HG02642 (cell line): Measurements from ENCODE around the gene OR10AG1.

ENCODE experiments used
- ATAC-seq: cut with Tn5 transposase; IDR thresholded peaks from one replicate; pipeline ENCODE4 v1.9.1; 2021; ENCODE audit warnings: mild to moderate bottlenecking; ENCODE audit not compliant: unreplicated experiment, poor library complexity

OR10AG1 gene, protein sequence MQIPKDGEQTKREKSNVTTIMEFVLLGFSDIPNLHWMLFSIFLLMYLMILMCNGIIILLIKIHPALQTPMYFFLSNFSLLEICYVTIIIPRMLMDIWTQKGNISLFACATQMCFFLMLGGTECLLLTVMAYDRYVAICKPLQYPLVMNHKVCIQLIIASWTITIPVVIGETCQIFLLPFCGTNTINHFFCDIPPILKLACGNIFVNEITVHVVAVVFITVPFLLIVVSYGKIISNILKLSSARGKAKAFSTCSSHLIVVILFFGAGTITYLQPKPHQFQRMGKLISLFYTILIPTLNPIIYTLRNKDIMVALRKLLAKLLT

DNA sequence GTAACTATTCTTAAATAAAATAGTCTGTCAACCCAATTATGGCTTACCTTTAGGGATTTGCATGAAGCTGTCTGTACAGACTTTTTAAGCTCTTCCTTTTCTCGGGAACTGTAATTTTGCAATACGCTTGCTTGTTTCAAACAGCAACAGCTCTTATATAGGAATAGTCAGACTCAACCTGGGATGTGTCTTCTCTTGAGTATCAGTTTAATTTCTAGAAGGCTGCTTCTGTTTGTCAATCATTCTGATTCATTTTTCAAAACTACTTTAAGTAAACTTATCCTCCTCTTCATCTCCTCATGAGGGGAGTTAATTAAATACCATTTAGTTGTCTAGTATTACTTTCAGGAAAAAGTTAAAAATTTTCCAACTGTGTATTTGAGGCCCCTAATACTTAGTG, at the start of gene OR10AG1:
Gene OR10AG1 (minus strand): TSS at position 101 of the 400 bp plus-strand sequence. CDS start 38 bp downstream, at position 63.
- ATAC-seq: no peak

DNA sequence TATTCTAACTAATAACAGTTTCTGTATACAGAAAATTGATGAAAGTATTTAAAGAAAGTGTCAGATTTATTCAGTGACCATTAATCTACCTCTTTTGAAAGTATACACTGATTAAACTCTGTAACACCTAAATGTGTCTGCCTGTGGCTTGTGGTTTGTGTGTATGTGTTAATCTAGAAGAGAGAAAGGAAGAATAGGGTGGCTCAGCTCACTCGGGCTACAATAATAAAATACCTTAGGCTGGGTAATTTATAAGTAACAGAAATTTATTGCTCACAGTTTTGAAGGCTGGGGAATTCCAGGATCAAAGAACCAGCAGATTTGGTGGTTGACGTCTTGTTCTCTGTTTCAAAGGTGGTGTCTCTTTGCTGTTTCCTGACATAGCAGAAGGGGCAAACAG, 44.1 kb upstream of the OR10AG1 start:
- ATAC-seq: no peak

DNA sequence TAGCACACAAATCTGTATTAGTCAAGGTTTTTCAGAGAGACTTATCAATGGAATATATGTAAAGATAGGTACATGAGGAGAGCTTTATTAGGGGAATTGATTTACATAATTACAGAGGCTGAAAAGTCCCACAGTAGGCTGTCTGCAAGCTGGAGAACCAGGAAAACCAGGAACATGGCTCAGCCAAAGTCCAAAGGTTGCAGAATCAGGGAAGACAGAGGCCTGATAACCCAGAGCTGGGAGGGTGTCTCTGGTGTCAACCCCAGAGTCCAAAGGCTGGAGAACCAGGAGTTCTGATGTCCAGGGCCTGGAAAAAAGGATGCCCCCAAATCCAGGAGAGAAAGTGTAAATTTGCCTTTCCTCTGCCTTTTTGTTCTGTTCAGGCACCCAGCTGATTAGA, 41.0 kb upstream of the OR10AG1 start:
- no peak for ATAC-seq

DNA sequence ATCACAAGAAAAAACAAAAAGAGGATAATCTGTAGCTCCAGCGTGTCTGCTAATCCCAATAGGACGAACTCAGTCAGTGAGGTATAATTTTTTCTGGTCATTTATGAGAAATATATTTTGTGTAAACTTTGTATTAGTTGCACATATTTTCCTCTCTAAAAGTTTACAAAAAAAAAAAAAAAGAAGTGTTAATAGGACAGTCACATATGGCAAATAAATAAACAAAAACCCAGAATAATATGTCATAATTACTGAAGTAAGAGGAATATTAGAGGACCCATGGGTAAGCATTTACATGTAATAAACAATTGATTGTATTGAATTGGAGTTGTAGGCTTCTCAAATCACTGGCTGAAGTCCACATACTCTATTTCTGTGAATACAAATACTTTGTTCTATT, 24.8 kb upstream of the OR10AG1 start, which contains the start of gene OR5F1:
Gene OR5F1 (minus strand): TSS at position 101 of the 400 bp plus-strand sequence. CDS start 0 bp downstream, at position 101.
- no peak for ATAC-seq

DNA sequence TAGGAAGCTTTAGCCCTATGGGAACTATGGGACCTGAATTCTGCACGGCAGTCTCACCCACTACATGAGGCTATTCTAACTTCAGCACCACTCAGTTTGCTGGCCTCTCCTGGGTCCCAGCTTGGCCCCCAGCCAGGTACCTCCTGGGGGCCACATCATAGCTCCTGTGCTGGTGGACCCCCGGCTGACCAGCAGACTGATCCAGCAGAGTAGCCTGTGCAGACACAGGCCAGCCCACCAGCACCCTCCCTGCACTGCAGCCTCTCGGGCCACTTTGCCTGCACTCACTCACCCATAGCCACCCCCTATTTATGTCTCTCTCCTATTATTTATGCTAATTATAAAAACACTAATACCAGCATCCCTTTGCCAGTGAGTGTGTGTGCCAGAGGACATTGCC, 1.2 kb upstream of the OR10AG1 start:
- no peak for ATAC-seq

DNA sequence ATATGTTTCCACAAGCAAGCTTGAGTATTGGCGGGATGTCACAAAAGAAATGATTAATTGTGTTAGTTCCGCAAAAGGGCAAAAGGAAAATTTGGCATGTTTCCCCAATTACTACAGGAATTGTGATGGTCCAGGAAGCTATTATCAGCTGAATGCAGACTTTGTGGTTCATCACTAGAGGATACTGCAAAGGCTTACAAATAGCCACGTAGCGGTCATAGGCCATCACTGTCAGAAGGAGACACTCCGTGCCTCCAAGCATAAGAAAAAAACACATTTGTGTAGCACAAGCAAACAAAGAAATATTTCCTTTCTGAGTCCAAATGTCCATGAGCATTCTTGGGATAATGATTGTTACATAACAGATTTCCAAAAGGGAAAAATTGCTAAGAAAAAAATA, 1.8 kb downstream of the OR10AG1 start:
- no peak for ATAC-seq

DNA sequence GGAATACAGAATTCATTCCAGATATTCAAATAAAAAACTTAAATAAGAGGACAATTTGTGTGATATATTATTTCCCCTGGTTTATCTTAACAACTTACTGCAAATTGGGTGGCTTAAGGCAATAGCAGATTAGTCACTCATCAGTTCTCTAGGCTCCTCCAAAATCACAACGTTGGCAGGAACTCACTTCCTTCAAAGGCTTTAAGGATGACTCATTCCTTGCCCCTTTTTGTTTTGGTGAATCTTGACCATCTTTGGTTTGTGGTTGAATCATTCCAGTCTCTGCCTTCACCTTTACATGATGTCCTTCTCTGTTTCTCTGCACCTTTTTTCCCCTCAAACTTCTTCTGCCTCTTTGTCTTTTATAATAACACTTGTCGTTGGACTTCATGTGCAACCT, 3.4 kb downstream of the OR10AG1 start:
- ATAC-seq: no peak

DNA sequence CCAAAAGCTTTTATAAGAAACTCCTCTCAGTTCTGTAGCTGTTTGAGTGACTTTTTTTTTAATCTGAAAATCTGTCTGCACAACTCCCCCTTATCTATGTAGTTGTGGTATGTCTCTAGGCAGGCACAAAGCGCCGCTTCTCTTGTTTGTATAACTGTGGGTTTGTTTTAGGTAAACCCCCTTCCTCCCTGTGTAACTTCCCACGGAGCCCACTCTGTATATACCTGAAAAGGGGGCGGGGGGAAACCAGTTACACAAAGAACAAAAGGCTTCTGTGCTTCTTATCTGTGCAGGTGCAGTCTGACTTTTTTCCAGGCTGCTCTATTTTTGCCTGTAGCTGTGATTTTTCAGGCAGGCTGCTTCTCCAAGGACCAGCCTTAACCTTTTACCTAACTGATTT, 13.2 kb downstream of the OR10AG1 start:
- no peak for ATAC-seq

DNA sequence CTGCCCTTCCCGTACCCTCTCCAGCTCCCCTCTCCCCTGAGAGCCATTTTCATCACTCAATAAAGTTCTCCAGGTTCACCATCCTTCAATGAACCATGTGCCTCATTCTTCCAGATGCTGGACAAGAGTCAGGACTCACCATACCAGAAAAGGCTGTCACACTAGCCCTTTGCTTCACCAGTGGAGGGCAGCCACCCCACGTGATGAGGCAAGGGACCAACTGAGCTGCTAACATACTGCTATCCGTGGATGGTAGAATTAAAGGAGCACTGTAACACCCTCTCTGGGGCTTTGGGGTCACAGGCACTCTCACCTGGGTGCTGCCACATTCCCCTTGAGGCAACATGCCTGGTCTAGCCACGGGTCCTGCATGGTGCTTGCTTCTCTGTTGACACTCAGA, 20.4 kb downstream of the OR10AG1 start:
- ATAC-seq: no peak

DNA sequence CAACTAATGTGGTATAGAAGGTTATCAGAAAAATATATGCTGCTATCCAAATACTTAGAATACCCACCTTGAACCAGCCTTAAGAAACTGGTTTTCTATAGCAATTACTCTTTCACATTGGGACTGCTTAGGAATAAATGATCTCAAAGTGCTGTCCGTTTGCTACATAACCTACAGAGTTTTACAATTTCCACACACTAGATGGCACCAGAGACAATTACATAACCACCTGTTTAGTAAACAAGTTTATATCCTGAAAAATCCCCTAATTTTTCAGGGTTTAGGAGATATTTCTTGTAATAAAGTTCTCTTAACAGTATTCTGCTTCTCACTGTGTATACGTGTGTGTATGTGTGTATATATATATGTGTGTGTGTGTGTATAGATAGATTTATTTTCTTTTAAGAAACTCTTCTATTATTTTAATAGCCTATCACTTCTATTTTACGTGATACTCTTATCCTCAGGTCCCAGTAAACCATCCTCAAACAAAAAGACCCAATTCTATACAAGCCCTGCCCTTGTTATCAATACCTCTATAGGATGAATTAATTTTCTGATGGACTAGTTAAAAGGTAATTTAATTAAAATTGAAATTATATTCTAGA, 26.9 kb downstream of the OR10AG1 start:
- ATAC-seq: no peak

DNA sequence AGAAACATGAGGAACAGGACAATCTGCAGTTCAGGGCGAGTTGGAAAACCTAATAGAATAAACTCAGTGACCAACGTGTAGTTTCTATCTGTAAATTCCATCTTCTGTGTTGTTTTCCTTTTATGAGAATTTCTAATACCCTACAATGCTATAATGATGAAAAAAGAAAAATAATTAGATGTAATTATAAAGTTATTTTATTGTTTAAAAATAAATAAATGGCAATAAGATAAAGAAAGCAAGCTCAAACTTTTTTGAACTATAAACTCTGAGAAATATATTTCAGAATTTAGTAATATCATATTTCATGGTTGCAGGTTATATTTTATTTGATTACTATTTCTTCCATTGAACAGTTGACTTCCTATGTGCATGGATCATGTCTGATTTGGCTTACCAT, 33.4 kb downstream of the OR10AG1 start, which contains the start of gene OR5I1:
Gene OR5I1 (minus strand): TSS at position 101 of the 400 bp plus-strand sequence. CDS start 0 bp downstream, at position 101.
- ATAC-seq: no peak

DNA sequence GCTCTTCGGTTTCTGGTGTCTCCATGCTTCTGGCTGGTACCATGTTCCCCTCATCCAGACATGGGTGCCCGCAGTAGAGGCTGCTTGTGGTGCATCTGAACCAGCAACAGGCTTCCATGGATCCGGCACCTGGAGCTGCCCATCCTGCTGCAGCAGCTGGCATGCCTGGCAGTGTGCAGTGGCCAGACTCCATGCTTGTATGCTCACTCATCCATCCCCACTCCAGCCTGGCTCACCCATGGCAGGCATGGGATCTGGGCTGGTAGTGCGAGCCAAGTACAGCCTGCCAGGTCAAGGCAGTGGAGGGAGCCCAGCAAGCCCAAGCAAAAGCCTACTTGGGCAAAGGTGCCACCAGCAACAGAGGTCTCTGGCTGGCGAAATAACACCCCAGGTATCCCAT, 49.2 kb downstream of the OR10AG1 start:
- no peak for ATAC-seq
